MM.1S (cell line): Measurements from ENCODE around the gene SLC30A4.

Experiments
- DNase-seq: peaks from one replicate; pipeline ENCODE4 v3.0.0-alpha.2; 2015
- H2AFZ ChIP-seq: fragments of 300-600 bp; sonication (generic); 2 replicates; pipeline ENCODE4 v1.6.0; 2016; ENCODE audit warnings: antibody characterized with exemption, low read length
- H3F3A ChIP-seq: fragments of 300-600 bp; sonication (generic); 2 replicates; pipeline ENCODE4 v1.6.1; 2016; ENCODE audit warnings: mild to moderate bottlenecking, antibody characterized with exemption, low read length, moderate library complexity, mixed read lengths; ENCODE audit not compliant: insufficient read depth
- H3K27ac ChIP-seq: fragments of 300-600 bp; sonication (generic); 2 replicates; pipeline ENCODE4 v1.5.1; 2016; ENCODE audit warnings: mild to moderate bottlenecking, low read length
- H3K27me3 ChIP-seq: fragments of 300-600 bp; sonication (generic); replicated peaks from 2 replicates; pipeline ENCODE4 v1.6.0; 2016; ENCODE audit warnings: low read length; ENCODE audit not compliant: insufficient read depth
- H3K36me3 ChIP-seq: fragments of 300-600 bp; sonication (generic); replicated peaks from 2 replicates; pipeline ENCODE4 v1.6.1; 2016; ENCODE audit warnings: mild to moderate bottlenecking, low read length, mixed read lengths; ENCODE audit not compliant: insufficient read depth
- H3K4me1 ChIP-seq: fragments of 300-600 bp; sonication (generic); 2 replicates; pipeline ENCODE4 v1.6.1; 2016; ENCODE audit warnings: low read length, mixed read lengths
- H3K4me2 ChIP-seq: fragments of 300-600 bp; sonication (generic); 2 replicates; pipeline ENCODE4 v1.6.0; 2016; ENCODE audit warnings: low read depth, low read length
- H3K4me3 ChIP-seq: fragments of 300-600 bp; sonication (generic); 2 replicates; pipeline ENCODE4 v1.5.1; 2016; ENCODE audit warnings: low read length, mixed read lengths
- H3K79me2 ChIP-seq: fragments of 300-600 bp; sonication (generic); 2 replicates; pipeline ENCODE4 v1.6.1; 2016; ENCODE audit warnings: mixed run types, low read length, mixed read lengths
- H3K9ac ChIP-seq: fragments of 300-600 bp; sonication (generic); 2 replicates; pipeline ENCODE4 v1.6.1; 2016; ENCODE audit warnings: low read length, mixed read lengths
- H3K9me2 ChIP-seq: fragments of 300-600 bp; sonication (generic); replicated peaks from 2 replicates; pipeline ENCODE4 v1.6.1; 2016; ENCODE audit warnings: mild to moderate bottlenecking, low read length, mixed read lengths; ENCODE audit not compliant: insufficient read depth
- H3K9me3 ChIP-seq: fragments of 300-600 bp; sonication (generic); replicated peaks from 2 replicates; pipeline ENCODE4 v1.6.1; 2016; ENCODE audit warnings: mild to moderate bottlenecking, low read length, mixed read lengths; ENCODE audit not compliant: insufficient read depth
- H4K20me1 ChIP-seq: fragments of 300-600 bp; sonication (generic); 2 replicates; pipeline ENCODE4 v1.6.1; 2016; ENCODE audit warnings: mild to moderate bottlenecking, low read length, moderate library complexity, mixed read lengths; ENCODE audit not compliant: insufficient read depth
- CTCF ChIP-seq: fragments of 300-600 bp; sonication (generic); IDR thresholded peaks from 2 replicates; pipeline ENCODE4 v1.5.1; 2016; ENCODE audit warnings: antibody characterized with exemption, low read length, mixed read lengths
- EZH2 ChIP-seq: fragments of 300-600 bp; sonication (generic); optimal IDR thresholded peaks from 2 replicates; pipeline ENCODE3; 2017; ENCODE audit warnings: low read depth, mild to moderate bottlenecking, antibody characterized with exemption, low read length, mixed read lengths
- EZH2phosphoT487 ChIP-seq: fragments of 300-600 bp; sonication (generic); IDR thresholded peaks from 2 replicates; pipeline ENCODE4 v1.6.1; 2018; ENCODE audit warnings: antibody characterized with exemption, low read length

The SLC30A4 gene

GRCh38 chr15:45471151-45471550 lies 51.4 kb downstream of the SLC30A4 start:
- Histone ChIP-seq H3K27me3 (no peaks in the 10 kb centered on the region), H2AFZ (no peak overlapping the region), H3K36me3 (no peaks in the 10 kb centered on the region), H3K9me2 (no peaks in the 10 kb centered on the region), H4K20me1 (no peaks in the 10 kb centered on the region), H3K4me2 (no peak overlapping the region), H3K9me3 (no peaks in the 10 kb centered on the region), H3K9ac (no peak overlapping the region), H3K79me2 (no peaks in the 10 kb centered on the region), H3F3A (no peaks in the 10 kb centered on the region), H3K27ac (no peak overlapping the region), H3K4me1 (no peaks in the 10 kb centered on the region), H3K4me3 (no peak overlapping the region)
- DNase-seq = no peak
- TF ChIP-seq CTCF (no peak), EZH2 (no peak), EZH2phosphoT487 (no peak)

- H3K4me2 ChIP-seq = no peak overlapping the region
- H4K20me1 ChIP-seq = no peaks in the 10 kb centered on the region
- H3K27ac ChIP-seq = no peak overlapping the region
Observed at GRCh38 chr15:45469441-45469840, 53.1 kb downstream of the SLC30A4 start.

GRCh38 chr15:45469027-45469426 lies 53.5 kb downstream of the SLC30A4 start:
- no peak for DNase-seq
- H3K27ac ChIP-seq = no peak overlapping the region
- no peaks in the 10 kb centered on the region for H3K9me2 ChIP-seq
- H2AFZ ChIP-seq = no peak overlapping the region
- no peaks in the 10 kb centered on the region for H3K4me1 ChIP-seq
- no peaks in the 10 kb centered on the region for H3K36me3 ChIP-seq
- no peaks in the 10 kb centered on the region for H4K20me1 ChIP-seq
- H3K27me3 ChIP-seq = no peaks in the 10 kb centered on the region
- no peaks in the 10 kb centered on the region for H3F3A ChIP-seq
- H3K79me2 ChIP-seq = no peaks in the 10 kb centered on the region
- H3K4me3 ChIP-seq = no peak overlapping the region
- no peak overlapping the region for H3K9ac ChIP-seq
- no peak for TF ChIP-seq EZH2
- no peak for TF ChIP-seq EZH2phosphoT487
- TF ChIP-seq CTCF = no peak
- H3K4me2 ChIP-seq = no peak overlapping the region
- no peaks in the 10 kb centered on the region for H3K9me3 ChIP-seq

More at GRCh38 chr15:45469441-45469840, 53.1 kb downstream of the SLC30A4 start:
- Histone ChIP-seq H3K4me3 (no peak overlapping the region), H3K27me3 (no peaks in the 10 kb centered on the region), H2AFZ (no peak overlapping the region), H3K79me2 (no peaks in the 10 kb centered on the region), H3K9me3 (no peaks in the 10 kb centered on the region), H3K9ac (no peak overlapping the region), H3K36me3 (no peaks in the 10 kb centered on the region), H3K9me2 (no peaks in the 10 kb centered on the region), H3K4me1 (no peaks in the 10 kb centered on the region), H3F3A (no peaks in the 10 kb centered on the region)
- TF ChIP-seq CTCF (no peak), EZH2 (no peak), EZH2phosphoT487 (no peak)
- DNase-seq = no peak
